Motor neuron (in vitro differentiated cells): Measurements from ENCODE around the gene PACS1. TPM values are rescaled to one million over a fixed set of nuclear protein-coding genes. Genes with fewer than 3 reads are reported as not detected.

ENCODE experiments used
- ATAC-seq, 8 experiments: fragments of 200-7000 bp; cut with Tn5 transposase; replicated peaks in 6 of 8; 2 replicates each; pipeline ENCODE4 v1.8.0; 2021; ENCODE audit warnings: mild to moderate bottlenecking in 8 of 8, moderate library complexity in 8 of 8
- H3K27ac ChIP-seq, 2 donors: fragments of 250-450 bp; sonication (Bioruptor Pico); 2 replicates each; pipeline ENCODE4 v1.9.0; 2021; ENCODE audit warnings: antibody characterized with exemption in 2 of 2, mild to moderate bottlenecking in 2 of 2, moderate library complexity in 1 of 2
- H3K4me1 ChIP-seq, 2 donors: fragments of 250-450 bp; sonication (Bioruptor Pico); replicated peaks in 1 of 2; 2 replicates each; pipeline ENCODE4 v1.6.1; 2021; ENCODE audit warnings: antibody characterized with exemption in 2 of 2, mild to moderate bottlenecking in 2 of 2, moderate library complexity in 1 of 2
- H3K4me3 ChIP-seq, 5 donors: fragments of 250-450 bp; sonication (Bioruptor Pico); 2 replicates each; pipeline ENCODE4 v1.9.0; 2021; ENCODE audit warnings: antibody characterized with exemption in 5 of 5, mild to moderate bottlenecking in 5 of 5, moderate library complexity in 4 of 5
- WGBS, 10 experiments: fragments of 450-650 bp; shearing (Covaris generic); methylation state at CpG; one replicate each; pipeline ENCODE4 v1.0.0; 2022; 5-methylcytosine and 5-hydroxymethylcytosine counted together
- in situ Hi-C, 9 experiments: fragments of 400-800 bp; cut with MboI; loops; one replicate each; pipeline ENCODE4 v1.15.0; 2021; ENCODE audit warnings: low sequenced_read_pairs in 9 of 9, low pct_unique_long_range_greater_than_20kb in 2 of 9; ENCODE audit not compliant: unreplicated experiment in 9 of 9
- total RNA-seq, 8 experiments: library from RNA; unstranded; fragments of 300-600 nt; gene quantifications; 2 replicates each; pipeline versions ENCODE4 v1.2.3 to v1.2.4, GENCODE V29; 2022

Gene PACS1
- total RNA-seq, 8 experiments from 2014 or later, result 10.6 to 38.2 (median 21.7) TPM

DNA sequence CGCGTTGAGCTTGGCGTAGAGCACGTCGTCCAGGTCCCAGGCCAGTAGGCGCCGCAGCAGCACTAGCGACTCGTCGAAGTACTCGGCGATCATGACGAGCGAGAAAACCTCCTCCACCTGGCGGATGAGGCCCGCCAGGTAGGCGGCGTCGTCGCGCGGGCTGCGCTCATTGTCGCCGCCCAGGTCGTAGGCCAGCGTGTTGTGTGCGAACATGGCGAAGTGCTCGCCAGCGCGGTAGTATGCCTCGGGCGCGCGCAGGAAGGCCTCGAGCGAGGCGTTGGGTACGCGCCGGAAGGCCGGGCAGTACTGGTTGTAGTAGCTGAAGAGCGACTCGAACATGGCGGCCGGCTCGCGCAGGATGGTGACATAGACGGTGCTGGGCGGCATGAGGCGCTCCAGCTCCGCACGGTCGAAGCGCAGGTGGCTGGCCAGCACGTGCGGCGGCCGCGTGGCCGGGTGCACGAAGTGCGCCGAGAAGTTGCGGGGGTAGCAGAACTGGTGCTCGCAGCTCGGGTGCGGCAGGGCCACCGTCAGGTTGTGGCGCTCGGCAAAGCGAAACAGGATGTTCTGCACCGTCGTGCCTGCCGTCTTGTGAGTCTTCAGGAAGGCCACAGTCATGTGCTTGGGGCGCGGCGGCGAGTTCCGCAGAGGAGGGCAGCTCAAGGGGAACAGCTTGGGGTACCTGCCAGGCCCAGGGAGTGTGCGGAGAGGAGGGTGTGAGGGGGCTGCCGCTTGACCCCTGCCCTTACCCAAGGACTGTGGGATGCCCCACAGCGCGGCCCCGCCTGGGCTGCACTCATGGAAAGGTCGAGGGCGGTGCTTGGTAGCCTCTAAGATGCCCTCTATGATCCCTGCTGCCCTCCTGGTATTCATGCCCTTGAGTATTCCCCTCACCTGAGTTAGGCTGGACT, 26.8 kb upstream of the PACS1 start:
- no peak for ATAC-seq
- in situ Hi-C loops, result no loop called here
- no peak overlapping the region for H3K4me3 ChIP-seq
- peaks cover 5 to 8% of the 10 kb centered on the region in 2 donors for H3K4me1 ChIP-seq
- WGBS, 10 experiments, result 89 to 100% (median 96%) methylated on average over 5 to 56 of the region's 88 CpGs; no CpG with 5 or more reads in 1 of the 10 experiments
- no peak overlapping the region for H3K27ac ChIP-seq

DNA sequence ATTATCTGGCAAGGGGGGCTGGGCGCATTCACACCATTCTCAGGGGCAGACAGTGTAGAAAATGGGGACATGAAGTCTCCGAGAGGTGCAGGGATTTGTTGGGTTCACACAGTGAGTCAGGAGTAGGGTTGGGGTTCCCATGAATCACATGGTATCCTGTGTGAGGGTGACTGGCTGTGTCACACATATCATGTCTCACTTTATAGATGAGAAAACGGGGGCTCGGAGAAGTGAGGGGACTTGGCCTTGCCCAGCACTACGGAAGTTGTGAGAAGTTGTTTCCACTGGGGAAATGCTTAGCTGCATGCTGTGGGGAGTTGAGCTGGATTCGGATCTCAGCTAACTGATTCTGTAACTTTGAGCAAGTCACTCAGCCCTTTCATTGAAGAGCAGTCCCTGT, 25.3 kb upstream of the PACS1 start:
- peak in 1 of 8 experiments; percentile 12 for ATAC-seq
- Histone ChIP-seq H3K27ac (no peak overlapping the region), H3K4me1 (peaks cover 12 to 22% of the 10 kb centered on the region in 2 donors), H3K4me3 (no peak overlapping the region)
- WGBS, 10 experiments, result 26 to 97% (median 87%) methylated on average over 2 to 6 of the region's 6 CpGs; no CpG with 5 or more reads in 3 of the 10 experiments
- in situ Hi-C loops, result no loop called here

DNA sequence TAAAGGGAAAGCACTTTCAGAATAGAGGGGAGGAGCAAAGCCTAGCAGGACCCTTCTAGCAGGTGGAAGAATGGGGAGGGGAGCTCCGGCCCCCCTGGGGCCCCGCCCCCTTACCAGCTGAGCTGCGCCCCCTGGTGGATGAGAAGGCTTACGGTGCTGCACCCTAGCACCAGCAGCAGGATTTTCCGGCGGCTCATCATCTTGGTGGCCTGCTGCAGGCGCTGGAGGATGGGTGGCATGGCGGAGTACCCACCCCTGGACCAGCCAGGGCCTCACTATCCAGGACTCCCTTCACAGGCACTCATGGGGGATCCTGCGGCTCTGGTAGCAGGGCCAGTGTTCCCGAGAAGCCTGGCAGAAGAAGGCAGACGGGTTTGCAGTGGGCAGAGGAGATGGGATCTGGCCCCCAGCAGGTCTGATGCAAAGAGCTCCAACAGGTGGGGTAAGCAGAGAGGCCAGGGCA, 24.9 kb upstream of the PACS1 start:
- Histone ChIP-seq H3K4me3 (no peak overlapping the region), H3K27ac (no peak overlapping the region), H3K4me1 (peaks cover 12 to 22% of the 10 kb centered on the region in 2 donors)
- WGBS, 10 experiments, result 20 to 70% (median 60%) methylated on average over 1 to 2 of the region's 11 CpGs; no CpG with 5 or more reads in 6 of the 10 experiments
- in situ Hi-C loops, result no loop called here
- ATAC-seq, result peak; percentile 53 to 98 (median 64)

DNA sequence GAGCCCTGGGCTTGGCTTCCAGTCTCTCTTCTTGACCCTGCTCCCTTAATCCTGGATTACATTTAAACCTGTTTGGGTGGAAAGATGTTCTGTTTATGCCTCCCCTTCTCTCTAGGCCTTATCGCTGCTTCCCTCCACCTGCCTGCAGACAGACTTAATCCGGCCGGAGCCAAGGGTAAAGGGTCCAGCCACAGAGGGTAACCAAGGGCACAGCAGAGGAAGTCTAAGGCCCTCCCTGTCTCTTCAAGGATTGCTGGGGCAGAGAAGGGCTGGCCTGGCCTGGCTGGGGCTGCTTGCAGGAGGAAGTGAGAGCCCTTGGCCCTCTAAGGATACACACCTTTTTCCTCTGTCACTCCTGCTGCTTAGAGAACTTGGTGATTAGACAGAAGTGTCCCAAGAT, 23.2 kb upstream of the PACS1 start:
- no peak overlapping the region for H3K4me3 ChIP-seq
- WGBS, 10 experiments, result 80 to 100% (median 100%) methylated on average over 1 to 3 of the region's 3 CpGs; no CpG with 5 or more reads in 3 of the 10 experiments
- H3K4me1 ChIP-seq, result peaks cover 23 to 33% of the 10 kb centered on the region in 2 donors
- H3K27ac ChIP-seq, result no peak overlapping the region
- in situ Hi-C loops, result no loop called here
- ATAC-seq, result no peak

DNA sequence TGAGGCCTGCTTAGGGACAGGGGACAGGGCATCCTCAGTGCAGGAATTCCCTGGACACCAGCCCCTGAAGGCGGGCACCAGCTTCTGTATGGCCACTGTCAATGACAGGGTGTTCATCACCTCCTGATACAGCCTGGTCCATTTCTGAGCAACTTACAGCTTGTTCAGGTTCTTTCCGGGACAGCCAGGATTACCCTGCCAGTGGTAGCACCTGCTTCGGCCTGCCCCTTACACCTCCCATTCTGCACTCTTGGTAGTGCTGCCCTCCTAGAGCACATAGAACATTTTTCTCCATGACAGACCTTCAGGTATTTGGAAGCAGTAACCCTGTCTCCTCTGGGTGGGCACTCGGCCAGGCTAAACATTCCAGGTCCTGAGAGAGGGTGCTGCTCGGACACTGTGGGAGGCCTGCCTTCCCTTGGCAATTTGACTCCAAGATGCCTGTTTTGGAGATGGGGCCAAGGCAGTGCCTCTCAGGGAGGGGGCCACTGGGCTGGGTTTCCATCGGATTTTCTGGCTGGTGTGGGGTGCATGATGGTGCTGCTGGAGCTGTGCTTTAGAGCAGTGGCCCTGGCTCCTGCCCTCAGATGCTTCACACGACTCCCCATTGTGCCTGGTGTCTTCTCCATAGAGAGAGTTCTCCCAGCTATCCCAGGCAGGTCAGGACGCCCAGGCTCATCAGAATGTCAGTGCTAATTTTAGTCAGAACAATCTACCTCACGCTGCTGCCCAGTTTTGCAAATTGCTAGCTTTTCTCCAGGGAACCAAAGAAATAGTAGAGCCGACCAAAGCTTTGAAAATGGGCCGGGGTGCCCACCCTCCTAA, 22.3 kb upstream of the PACS1 start:
- peak in 1 of 8 experiments; percentile 1 for ATAC-seq
- WGBS, 10 experiments, result 28 to 100% (median 57%) methylated on average over 1 to 3 of the region's 11 CpGs; no CpG with 5 or more reads in 4 of the 10 experiments
- in situ Hi-C loops, result no loop called here
- Histone ChIP-seq H3K4me3 (peak overlapping the region; percentile 39 to 48 (median 46)), H3K27ac (no peak overlapping the region), H3K4me1 (peaks cover 23 to 33% of the 10 kb centered on the region in 2 donors)

DNA sequence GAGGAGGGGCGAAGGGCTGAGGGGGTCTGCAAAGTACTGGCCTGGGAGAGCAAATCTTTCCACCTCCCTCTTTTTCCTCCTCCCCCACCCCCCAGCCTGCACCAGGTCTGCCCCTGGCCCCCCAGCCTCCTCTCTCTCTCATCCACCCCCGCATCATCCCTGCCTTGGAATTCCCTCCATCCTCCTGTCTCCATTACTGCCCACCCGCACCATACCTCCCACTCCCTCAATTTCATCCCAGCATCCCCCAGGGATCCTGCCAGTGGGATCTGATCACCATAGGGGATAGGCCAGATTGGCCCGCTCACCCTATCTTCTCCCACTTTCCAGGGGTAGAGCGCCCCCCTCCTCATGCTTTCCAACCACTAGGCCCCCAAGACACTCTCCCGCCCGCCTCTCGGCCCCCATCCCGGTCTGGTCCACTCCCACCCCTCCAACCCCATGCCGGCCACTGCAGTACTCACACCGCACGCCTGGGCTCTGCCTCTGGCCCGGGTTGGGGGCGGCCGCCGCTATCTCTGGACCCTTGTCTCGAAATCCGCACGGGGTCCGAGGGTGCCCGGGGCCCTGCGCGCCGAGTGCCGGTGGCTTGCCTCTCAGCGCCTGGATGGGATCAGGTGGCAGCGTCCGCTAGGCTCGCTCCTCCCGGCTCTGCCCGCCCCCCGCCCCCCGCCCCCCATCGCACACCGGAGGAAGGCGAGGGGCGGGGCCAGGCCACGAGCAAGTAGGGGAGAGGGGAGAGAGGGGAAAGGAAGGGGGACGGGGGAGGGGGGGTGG, 21.3 kb upstream of the PACS1 start, which contains the start of gene GAL3ST3:
Gene GAL3ST3, minus strand, starts transcription at position 615 of the 777 bp plus-strand sequence. CDS start 3,746 bp downstream, outside the sequence.
- in situ Hi-C loops, result no loop called here
- peak within 1 kb of the TSS; percentile 39 to 48 (median 46) for H3K4me3 ChIP-seq
- peaks cover 26 to 38% of the 10 kb centered on the region in 2 donors for H3K4me1 ChIP-seq
- WGBS, 10 experiments, result 100% methylated on average over 1 of the region's 39 CpGs; no CpG with 5 or more reads in 9 of the 10 experiments
- peak in 5 of 8 experiments; percentile 2 to 18 (median 12) for ATAC-seq
- H3K27ac ChIP-seq, result peak within 1 kb of the TSS; percentile 55 to 57

DNA sequence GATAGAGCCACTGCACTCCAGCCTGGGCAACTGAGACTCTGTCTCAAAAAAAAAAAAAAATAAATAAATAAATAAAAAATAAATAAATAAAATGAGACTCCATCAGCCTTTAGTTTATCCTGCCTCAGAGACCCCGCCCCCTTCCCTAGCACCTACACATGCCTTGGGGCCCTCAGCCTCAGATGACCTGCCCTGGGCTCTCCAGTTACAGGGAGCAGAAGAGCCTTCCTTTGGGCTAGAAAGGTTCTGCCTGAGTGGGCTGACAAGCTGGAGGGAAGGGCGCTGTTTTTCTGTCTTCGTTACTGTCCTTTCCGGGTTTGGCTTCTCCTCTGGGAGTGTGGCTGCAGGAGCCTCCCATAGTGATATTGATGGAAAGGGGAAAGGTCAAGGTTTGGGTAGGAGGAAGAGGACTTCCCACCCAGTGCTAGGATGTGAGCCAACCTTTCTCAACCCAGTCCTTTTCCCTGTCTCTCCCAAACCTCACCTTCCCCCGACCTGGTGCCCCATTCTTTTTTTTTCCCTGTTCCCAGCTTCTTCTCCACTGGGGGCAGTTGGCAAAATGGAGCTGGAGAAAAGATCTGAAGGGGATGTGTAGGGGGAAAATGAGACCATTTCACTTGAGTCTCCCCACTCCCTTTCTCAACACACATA, 19.4 kb upstream of the PACS1 start:
- Histone ChIP-seq H3K27ac (peak overlapping the region; percentile 90 to 95), H3K4me3 (peak overlapping the region in 2 of 5 donors; percentile 83 to 84), H3K4me1 (peaks cover 26 to 32% of the 10 kb centered on the region in 2 donors)
- in situ Hi-C loops, result no loop called here
- WGBS, 10 experiments, result 38 to 100% (median 86%) methylated on average over 1 to 4 of the region's 5 CpGs; no CpG with 5 or more reads in 1 of the 10 experiments
- no peak for ATAC-seq

DNA sequence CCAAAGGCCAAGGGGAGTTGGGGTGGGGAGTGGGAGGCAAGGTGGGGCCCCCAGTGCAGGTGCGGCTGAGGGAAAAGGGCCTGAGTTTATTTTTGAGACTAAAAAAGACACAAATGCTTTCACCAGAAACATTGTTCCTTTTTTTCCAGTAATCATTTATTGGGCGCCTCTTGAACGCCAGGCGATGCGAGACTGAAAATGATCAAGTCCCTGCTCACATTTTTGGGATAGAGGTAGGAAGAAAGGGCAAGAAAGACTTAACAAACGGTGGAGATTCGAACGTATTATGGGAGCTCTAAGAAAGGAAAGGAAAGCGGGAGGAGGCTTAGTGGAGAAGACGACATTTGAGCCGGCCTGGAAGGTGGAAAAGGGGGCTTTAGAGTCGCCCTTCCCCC, 18.7 kb upstream of the PACS1 start:
- Histone ChIP-seq H3K27ac (peak overlapping the region; percentile 90 to 95), H3K4me1 (peaks cover 26 to 32% of the 10 kb centered on the region in 2 donors), H3K4me3 (peak overlapping the region; percentile 71 to 90 (median 83))
- 0 to 60% (median 26%) methylated on average over 1 to 11 of the region's 12 CpGs; no CpG with 5 or more reads in 2 of the 10 experiments for WGBS, 10 experiments
- in situ Hi-C loops, result no loop called here
- no peak for ATAC-seq

DNA sequence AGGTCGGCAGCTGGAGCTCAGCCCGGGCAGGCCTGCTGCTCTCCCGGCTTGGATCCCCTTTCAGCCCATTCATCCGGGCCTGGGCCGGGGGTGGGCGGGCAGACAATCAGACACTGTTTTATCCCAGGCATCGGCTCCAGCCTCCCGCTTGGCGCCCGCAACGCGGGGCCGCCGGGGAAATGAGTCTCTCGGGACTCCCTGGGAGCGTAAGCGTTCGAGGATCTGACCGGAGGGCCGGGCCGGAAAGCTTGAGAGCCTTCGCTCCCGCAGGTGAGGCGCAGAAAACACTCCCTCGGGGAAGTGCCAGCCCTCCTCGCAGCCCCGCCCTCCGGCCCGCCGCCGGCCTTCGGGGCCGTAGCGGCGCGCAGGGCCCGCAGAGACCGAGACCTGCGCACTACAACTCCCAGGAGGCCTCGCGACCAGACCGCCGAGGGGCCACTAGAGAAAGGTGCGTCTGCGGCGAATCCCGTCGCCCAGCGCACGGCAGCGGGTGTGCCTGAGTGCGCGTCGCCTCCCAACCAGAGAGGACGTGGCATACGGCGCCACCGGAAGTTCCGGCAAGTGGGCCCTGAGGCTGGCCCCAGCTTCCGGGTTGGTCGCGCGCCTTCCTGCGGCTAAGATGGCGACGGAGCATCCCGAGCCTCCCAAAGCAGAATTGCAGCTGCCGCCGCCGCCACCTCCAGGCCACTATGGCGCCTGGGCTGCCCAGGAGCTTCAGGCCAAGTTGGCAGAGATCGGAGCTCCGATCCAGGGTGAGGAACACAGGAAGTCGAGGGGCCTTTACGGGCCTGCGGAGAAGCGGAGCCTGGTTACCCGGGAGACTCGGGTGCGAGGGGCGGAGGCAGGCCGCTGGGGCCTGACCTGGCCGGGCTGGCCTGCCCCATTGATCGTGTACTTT, 18.1 kb upstream of the PACS1 start, which contains the start of gene SF3B2:
Gene SF3B2, plus strand, starts transcription at position 599 of the 898 bp plus-strand sequence. Its CDS starts 21 bp downstream, at position 620.
- in situ Hi-C loops, result no loop called here
- ATAC-seq, result peak; percentile 94 to 99 (median 95)
- H3K4me3 ChIP-seq, result peak within 1 kb of the TSS; percentile 71 to 90 (median 83)
- H3K4me1 ChIP-seq, result peaks cover 26 to 32% of the 10 kb centered on the region in 2 donors
- 0 to 6% (median 0%) methylated on average over 1 to 27 of the region's 84 CpGs; no CpG with 5 or more reads in 3 of the 10 experiments for WGBS, 10 experiments
- peak within 1 kb of the TSS; percentile 90 to 95 for H3K27ac ChIP-seq

DNA sequence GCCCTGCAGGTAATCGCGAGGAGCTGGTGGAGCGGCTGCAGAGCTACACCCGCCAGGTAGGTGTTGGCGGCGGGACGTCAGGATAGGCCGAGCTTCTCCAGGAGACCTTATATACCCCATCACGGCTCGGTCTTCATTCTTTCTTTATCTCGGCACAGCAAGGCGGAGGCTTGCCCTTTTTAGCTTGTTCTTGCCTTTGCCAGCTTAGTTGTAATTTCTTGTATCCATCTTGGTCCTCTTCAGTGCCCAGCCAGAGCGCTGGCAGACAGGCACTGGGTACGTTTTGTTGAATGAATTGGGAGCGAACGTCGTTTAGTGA, 17.4 kb upstream of the PACS1 start:
- no peak for ATAC-seq
- in situ Hi-C loops, result no loop called here
- Histone ChIP-seq H3K4me3 (peak overlapping the region; percentile 71 to 90 (median 83)), H3K4me1 (peaks cover 26 to 32% of the 10 kb centered on the region in 2 donors), H3K27ac (peak overlapping the region; percentile 80 to 95)
- 0% methylated on average over 4 to 9 of the region's 17 CpGs; no CpG with 5 or more reads in 6 of the 10 experiments for WGBS, 10 experiments

DNA sequence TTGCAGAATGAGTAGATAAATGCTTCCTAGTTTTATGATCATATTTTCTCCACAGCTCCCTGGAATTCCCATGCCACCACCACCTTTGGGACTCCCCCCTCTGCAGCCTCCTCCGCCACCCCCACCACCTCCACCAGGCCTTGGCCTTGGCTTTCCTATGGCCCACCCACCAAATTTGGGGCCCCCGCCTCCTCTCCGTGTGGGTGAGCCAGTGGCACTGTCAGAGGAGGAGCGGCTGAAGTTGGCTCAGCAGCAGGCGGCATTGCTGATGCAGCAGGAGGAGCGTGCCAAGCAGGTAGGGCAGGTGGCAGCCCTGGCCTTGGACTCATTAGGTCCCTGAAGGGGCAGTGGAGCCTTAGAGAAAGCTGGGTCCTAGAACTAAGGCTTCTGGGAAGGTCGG, 15.1 kb upstream of the PACS1 start:
- no peak for ATAC-seq
- WGBS, 10 experiments, result 93 to 100% (median 100%) methylated on average over 1 to 5 of the region's 7 CpGs; no CpG with 5 or more reads in 7 of the 10 experiments
- in situ Hi-C loops, result no loop called here

More for the DNA sequence above, 15.1 kb upstream of the PACS1 start:
- no peak overlapping the region for H3K4me3 ChIP-seq
- H3K27ac ChIP-seq, result no peak overlapping the region
- peaks cover 14 to 15% of the 10 kb centered on the region in 2 donors for H3K4me1 ChIP-seq
